ENCODE data around the gene PNPLA1. TPM values are rescaled to one million over a fixed set of nuclear protein-coding genes. Genes with fewer than 3 reads are reported as not detected.
"Not testable (repeated sequence)": the region's sequence is repeated elsewhere in the genome, so short reads cannot be mapped to it uniquely, and the experiment has no call there.

Gene PNPLA1
- total and polyA plus RNA-seq, 4 donors: 0.20 to 0.27 TPM; not detected in 2

GRCh38 chr6:36336779-36337241 lies 67.0 kb downstream of the PNPLA1 start, which contains the start of gene BNIP5:
Gene BNIP5, minus strand, starts transcription at chr6:36336888. Its CDS starts 6,198 bp downstream, at chr6:36330690.
- Histone ChIP-seq H3K27me3 (ENCODE audit: control insufficient read depth, insufficient read depth, low read length) (no peaks in the 10 kb centered on the region), H3K27ac (ENCODE audit: low read depth, low read length) (no peak within 1 kb of the TSS), H3K36me3 (ENCODE audit: control insufficient read depth, insufficient read depth, low read length) (no peaks in the 10 kb centered on the region), H3K4me1 (ENCODE audit: control insufficient read depth, insufficient read depth, low read length) (peaks cover 28% of the 10 kb centered on the region), H3K9me3 (ENCODE audit: control insufficient read depth, insufficient read depth, low read length) (no peaks in the 10 kb centered on the region), H3K4me3 (ENCODE audit: low read depth, low read length) (no peak within 1 kb of the TSS)
- no peak for DNase-seq (ENCODE audit: low read depth in 4 of 6, low spot score in 6 of 6)
- WGBS (ENCODE audit: insufficient coverage): 84% methylated on average over 2 of the region's 3 CpGs

GRCh38 chr6:36337814-36338213 lies 68.0 kb downstream of the PNPLA1 start:
- Histone ChIP-seq H3K27ac (ENCODE audit: low read depth, low read length) (no peak overlapping the region), H3K4me3 (ENCODE audit: low read depth, low read length) (no peak overlapping the region), H3K9me3 (ENCODE audit: control insufficient read depth, insufficient read depth, low read length) (no peaks in the 10 kb centered on the region), H3K4me1 (ENCODE audit: control insufficient read depth, insufficient read depth, low read length) (peaks cover 28% of the 10 kb centered on the region), H3K36me3 (ENCODE audit: control insufficient read depth, insufficient read depth, low read length) (no peaks in the 10 kb centered on the region), H3K27me3 (ENCODE audit: control insufficient read depth, insufficient read depth, low read length) (no peaks in the 10 kb centered on the region)
- no peak for DNase-seq (ENCODE audit: low read depth in 4 of 6, low spot score in 6 of 6)
- WGBS (ENCODE audit: insufficient coverage): no CpG with 5 or more reads among the region's 1 CpG

- DNase-seq (ENCODE audit: low read depth in 4 of 6, low spot score in 6 of 6); H3K27me3 ChIP-seq (ENCODE audit: control insufficient read depth, insufficient read depth, low read length); H3K9me3 ChIP-seq (ENCODE audit: control insufficient read depth, insufficient read depth, low read length); H3K4me3 ChIP-seq (ENCODE audit: low read depth, low read length); H3K36me3 ChIP-seq (ENCODE audit: control insufficient read depth, insufficient read depth, low read length); H3K27ac ChIP-seq (ENCODE audit: low read depth, low read length): not testable (repeated sequence)
- H3K4me1 ChIP-seq (ENCODE audit: control insufficient read depth, insufficient read depth, low read length): peaks cover 24% of the 10 kb centered on the region
- 63% methylated on average over 1 of the region's 1 CpG for WGBS (ENCODE audit: insufficient coverage)
Measured at GRCh38 chr6:36338223-36338622, 68.4 kb downstream of the PNPLA1 start.

- 77% methylated on average over 9 of the region's 12 CpGs for whole genome bisulfite sequencing (ENCODE audit: insufficient coverage)
- Histone ChIP-seq H3K36me3 (ENCODE audit: control insufficient read depth, insufficient read depth, low read length) (no peaks in the 10 kb centered on the region), H3K4me1 (ENCODE audit: control insufficient read depth, insufficient read depth, low read length) (peaks cover 19% of the 10 kb centered on the region), H3K9me3 (ENCODE audit: control insufficient read depth, insufficient read depth, low read length) (no peaks in the 10 kb centered on the region), H3K27me3 (ENCODE audit: control insufficient read depth, insufficient read depth, low read length) (no peaks in the 10 kb centered on the region), H3K4me3 (ENCODE audit: low read depth, low read length) (no peak overlapping the region), H3K27ac (ENCODE audit: low read depth, low read length) (no peak overlapping the region)
- DNase-seq (ENCODE audit: low read depth in 4 of 6, low spot score in 6 of 6): no peak
Measured at GRCh38 chr6:36339146-36339545, 69.3 kb downstream of the PNPLA1 start.

GRCh38 chr6:36340306-36340617 lies 70.4 kb downstream of the PNPLA1 start:
- Histone ChIP-seq H3K4me1 (ENCODE audit: control insufficient read depth, insufficient read depth, low read length) (peaks cover 13% of the 10 kb centered on the region), H3K27me3 (ENCODE audit: control insufficient read depth, insufficient read depth, low read length) (no peaks in the 10 kb centered on the region), H3K9me3 (ENCODE audit: control insufficient read depth, insufficient read depth, low read length) (no peaks in the 10 kb centered on the region), H3K27ac (ENCODE audit: low read depth, low read length) (no peak overlapping the region), H3K4me3 (ENCODE audit: low read depth, low read length) (no peak overlapping the region), H3K36me3 (ENCODE audit: control insufficient read depth, insufficient read depth, low read length) (no peaks in the 10 kb centered on the region)
- DNase-seq (ENCODE audit: low read depth in 4 of 6, low spot score in 6 of 6): no peak
- WGBS (ENCODE audit: insufficient coverage): 52% methylated on average over 11 of the region's 12 CpGs

- no peaks in the 10 kb centered on the region for H3K9me3 ChIP-seq (ENCODE audit: control insufficient read depth, insufficient read depth, low read length)
- no peaks in the 10 kb centered on the region for H3K36me3 ChIP-seq (ENCODE audit: control insufficient read depth, insufficient read depth, low read length)
- 26% methylated on average over 31 of the region's 36 CpGs for WGBS (ENCODE audit: insufficient coverage)
- H3K4me3 ChIP-seq (ENCODE audit: low read depth, low read length): no peak overlapping the region
- peaks cover 13% of the 10 kb centered on the region for H3K4me1 ChIP-seq (ENCODE audit: control insufficient read depth, insufficient read depth, low read length)
- H3K27ac ChIP-seq (ENCODE audit: low read depth, low read length): no peak overlapping the region
- no peaks in the 10 kb centered on the region for H3K27me3 ChIP-seq (ENCODE audit: control insufficient read depth, insufficient read depth, low read length)
- peak in 2 of 6 donors; percentile 73 to 86 for DNase-seq (ENCODE audit: low read depth in 4 of 6, low spot score in 6 of 6)
Measured at GRCh38 chr6:36340618-36341454, 71.0 kb downstream of the PNPLA1 start.

GRCh38 chr6:36343109-36343680 lies 73.3 kb downstream of the PNPLA1 start:
- WGBS (ENCODE audit: insufficient coverage): 63% methylated on average over 4 of the region's 5 CpGs
- H3K27me3 ChIP-seq (ENCODE audit: control insufficient read depth, insufficient read depth, low read length): no peaks in the 10 kb centered on the region
- no peaks in the 10 kb centered on the region for H3K36me3 ChIP-seq (ENCODE audit: control insufficient read depth, insufficient read depth, low read length)
- H3K4me3 ChIP-seq (ENCODE audit: low read depth, low read length): no peak overlapping the region
- DNase-seq (ENCODE audit: low read depth in 4 of 6, low spot score in 6 of 6): peak in 1 of 6 donors; percentile 55
- H3K9me3 ChIP-seq (ENCODE audit: control insufficient read depth, insufficient read depth, low read length): no peaks in the 10 kb centered on the region
- peaks cover 17% of the 10 kb centered on the region for H3K4me1 ChIP-seq (ENCODE audit: control insufficient read depth, insufficient read depth, low read length)
- no peak overlapping the region for H3K27ac ChIP-seq (ENCODE audit: low read depth, low read length)

GRCh38 chr6:36345681-36346466 lies 76.0 kb downstream of the PNPLA1 start:
- Histone ChIP-seq H3K27me3 (ENCODE audit: control insufficient read depth, insufficient read depth, low read length) (no peaks in the 10 kb centered on the region), H3K4me1 (ENCODE audit: control insufficient read depth, insufficient read depth, low read length) (peaks cover 13% of the 10 kb centered on the region), H3K4me3 (ENCODE audit: low read depth, low read length) (no peak overlapping the region), H3K9me3 (ENCODE audit: control insufficient read depth, insufficient read depth, low read length) (no peaks in the 10 kb centered on the region), H3K27ac (ENCODE audit: low read depth, low read length) (no peak overlapping the region), H3K36me3 (ENCODE audit: control insufficient read depth, insufficient read depth, low read length) (no peaks in the 10 kb centered on the region)
- WGBS (ENCODE audit: insufficient coverage): 89% methylated on average over 10 of the region's 13 CpGs
- DNase-seq (ENCODE audit: low read depth in 4 of 6, low spot score in 6 of 6): no peak

GRCh38 chr6:36346486-36347273 lies 76.8 kb downstream of the PNPLA1 start:
- Histone ChIP-seq H3K9me3 (ENCODE audit: control insufficient read depth, insufficient read depth, low read length) (no peaks in the 10 kb centered on the region), H3K4me1 (ENCODE audit: control insufficient read depth, insufficient read depth, low read length) (peaks cover 11% of the 10 kb centered on the region), H3K4me3 (ENCODE audit: low read depth, low read length) (no peak overlapping the region), H3K27ac (ENCODE audit: low read depth, low read length) (no peak overlapping the region), H3K27me3 (ENCODE audit: control insufficient read depth, insufficient read depth, low read length) (no peaks in the 10 kb centered on the region), H3K36me3 (ENCODE audit: control insufficient read depth, insufficient read depth, low read length) (no peaks in the 10 kb centered on the region)
- 70% methylated on average over 19 of the region's 20 CpGs for WGBS (ENCODE audit: insufficient coverage)
- DNase-seq (ENCODE audit: low read depth in 4 of 6, low spot score in 6 of 6): no peak
